ENCODE measurements around the gene MRPL44.

- TF ChIP-seq CTCF (conservative IDR thresholded peaks at IDR 0.05 in 1 of 2, IDR thresholded peaks at IDR 0.05 in 1 of 2; ENCODE audit: low read depth in 1 of 2, low read length in 2 of 2) = no peak
- no peak for TF ChIP-seq EZH2 (IDR thresholded peaks at IDR 0.05; ENCODE audit: low read length, missing control alignments)
Observed at GRCh38 chr2:223976635-223977226, 19.5 kb downstream of the MRPL44 start.
